Hepatocyte (in vitro differentiated cells): Measurements from ENCODE around the gene ADD2. TPM values are rescaled to one million over a fixed set of nuclear protein-coding genes. Genes with fewer than 3 reads are reported as not detected.

ENCODE experiments used
- DNase-seq: peaks from one replicate; pipeline ENCODE4 v3.0.0-alpha.2; 2016; ENCODE audit warnings: low spot score
- H2AFZ ChIP-seq: fragments of 200-600 bp; sonication (generic); 2 replicates; pipeline ENCODE4 v1.6.0; 2016; ENCODE audit warnings: antibody characterized with exemption, mild to moderate bottlenecking
- H3K27ac ChIP-seq: fragments of 200-600 bp; sonication (generic); 2 replicates; pipeline ENCODE4 v1.5.1; 2016; ENCODE audit warnings: mild to moderate bottlenecking
- H3K27me3 ChIP-seq: fragments of 200-600 bp; sonication (generic); 2 replicates; pipeline ENCODE4 v1.6.1; 2016
- H3K36me3 ChIP-seq: fragments of 200-600 bp; sonication (generic); replicated peaks from 2 replicates; pipeline ENCODE4 v1.5.1; 2016; ENCODE audit warnings: low read depth; ENCODE audit not compliant: insufficient read depth
- H3K4me1 ChIP-seq: fragments of 200-600 bp; sonication (generic); 2 replicates; pipeline ENCODE4 v1.5.1; 2016; ENCODE audit warnings: mild to moderate bottlenecking, moderate library complexity; ENCODE audit not compliant: insufficient read depth
- H3K4me2 ChIP-seq: fragments of 200-600 bp; sonication (generic); 2 replicates; pipeline ENCODE4 v1.6.0; 2016
- H3K4me3 ChIP-seq: fragments of 200-600 bp; sonication (generic); 2 replicates; pipeline ENCODE4 v1.5.1; 2016; ENCODE audit warnings: mild to moderate bottlenecking
- H3K79me2 ChIP-seq: fragments of 200-600 bp; sonication (generic); 2 replicates; pipeline ENCODE4 v1.6.0; 2017; ENCODE audit warnings: mild to moderate bottlenecking
- H3K9me2 ChIP-seq: fragments of 200-600 bp; sonication (generic); replicated peaks from 2 replicates; pipeline ENCODE4 v1.6.0; 2017; ENCODE audit warnings: mild to moderate bottlenecking; ENCODE audit not compliant: insufficient read depth
- H3K9me3 ChIP-seq: fragments of 200-600 bp; sonication (generic); 2 replicates; pipeline ENCODE4 v1.5.1; 2016; ENCODE audit warnings: low read depth, mild to moderate bottlenecking
- H4K20me1 ChIP-seq: fragments of 200-600 bp; sonication (generic); 2 replicates; pipeline ENCODE4 v1.6.0; 2016; ENCODE audit warnings: mild to moderate bottlenecking; ENCODE audit not compliant: insufficient read depth, poor library complexity, severe bottlenecking
- EZH2 ChIP-seq: fragments of 200-600 bp; sonication (generic); IDR thresholded peaks from 2 replicates; pipeline ENCODE4 v1.6.1; 2016; ENCODE audit warnings: antibody characterized with exemption, mild to moderate bottlenecking, borderline replicate concordance
- EZH2phosphoT487 ChIP-seq: fragments of 200-600 bp; sonication (generic); IDR thresholded peaks from one replicate; pipeline ENCODE4 v1.6.1; 2018; ENCODE audit warnings: antibody characterized with exemption, mild to moderate bottlenecking, low read depth, moderate library complexity; ENCODE audit not compliant: unreplicated experiment, severe bottlenecking
- WGBS: methylation state at CpG from one replicate; pipeline ENCODE4 v1.1.6; 2016; ENCODE audit warnings: low lambda C conversion rate; ENCODE audit errors: missing lambda C conversion rate; 5-methylcytosine and 5-hydroxymethylcytosine counted together
- polyA plus RNA-seq: library from polyadenylated mRNA; unstranded; fragments of >200 nt; fragmentation: Nextera tagmentation; extraction: Ambion mirVana; gene quantifications from 2 replicates; pipeline ENCODE4 v1.2.1, GENCODE V29; 2016
- total RNA-seq: library from RNA; depleted of rRNA; stranded (reverse); fragments of >200 nt; gene quantifications from 2 replicates; pipeline ENCODE4 v1.2.3, GENCODE V29; 2014
- TF ChIP-seq, protein P1 (sequence below): fragments of 200-600 bp; sonication (generic); IDR thresholded peaks from 2 replicates; pipeline ENCODE4 v1.5.1; 2016; ENCODE audit warnings: antibody characterized with exemption, mild to moderate bottlenecking; ENCODE audit not compliant: poor library complexity

Gene ADD2
- total and polyA plus RNA-seq, 2 experiments from 2014 or later = 0.74 to 2.4 TPM

DNA sequence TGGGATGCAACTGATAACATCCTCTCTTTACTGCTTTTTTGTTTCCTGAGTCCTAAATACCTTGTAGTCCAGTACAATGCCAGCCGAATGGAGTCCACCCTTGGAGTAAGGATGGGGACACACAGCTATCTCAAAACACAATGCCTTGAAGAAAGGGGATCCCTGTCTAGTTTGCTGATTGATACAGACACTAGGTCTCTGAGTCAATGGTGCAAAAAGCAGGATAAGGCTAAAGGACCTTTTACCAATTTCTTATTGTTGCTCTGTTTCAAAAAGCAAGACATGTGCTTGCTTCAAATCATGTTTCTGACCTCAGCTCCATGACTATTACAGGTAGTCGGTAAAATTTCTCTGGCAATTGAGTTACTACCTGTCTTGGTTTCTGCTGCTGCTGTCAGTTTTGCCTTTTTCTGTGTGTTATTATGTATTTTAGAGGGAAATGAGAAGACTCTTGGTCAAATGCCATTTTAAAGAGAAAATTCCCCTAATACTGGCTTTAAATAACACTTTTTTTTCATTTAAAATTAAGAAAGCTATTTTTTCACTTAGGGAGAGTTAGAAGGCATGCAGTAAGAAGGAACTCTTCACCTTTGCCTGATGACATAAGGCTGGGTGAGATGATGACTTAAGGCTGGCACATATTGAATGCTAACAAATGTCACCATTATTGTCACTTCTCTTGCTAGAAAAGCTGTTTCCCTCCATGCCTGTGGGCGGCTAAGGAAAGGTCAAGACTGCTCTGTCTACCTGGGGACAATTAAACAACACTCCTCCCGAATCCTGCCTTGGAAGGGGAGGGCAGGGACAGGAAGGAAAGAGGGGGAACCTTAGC lies 27.4 kb upstream of the ADD2 start:
- Histone ChIP-seq H3K4me3 (no peak overlapping the region), H3K4me2 (no peak overlapping the region), H3K79me2 (no peaks in the 10 kb centered on the region), H3K9me3 (no peaks in the 10 kb centered on the region), H2AFZ (no peak overlapping the region), H3K27me3 (peaks cover 33% of the 10 kb centered on the region), H4K20me1 (no peaks in the 10 kb centered on the region), H3K4me1 (no peaks in the 10 kb centered on the region), H3K36me3 (no peaks in the 10 kb centered on the region), H3K9me2 (no peaks in the 10 kb centered on the region), H3K27ac (no peak overlapping the region)
- no peak for DNase-seq
- TF ChIP-seq EZH2phosphoT487 (no peak), EZH2 (no peak)
- TF ChIP-seq, protein P1, sequence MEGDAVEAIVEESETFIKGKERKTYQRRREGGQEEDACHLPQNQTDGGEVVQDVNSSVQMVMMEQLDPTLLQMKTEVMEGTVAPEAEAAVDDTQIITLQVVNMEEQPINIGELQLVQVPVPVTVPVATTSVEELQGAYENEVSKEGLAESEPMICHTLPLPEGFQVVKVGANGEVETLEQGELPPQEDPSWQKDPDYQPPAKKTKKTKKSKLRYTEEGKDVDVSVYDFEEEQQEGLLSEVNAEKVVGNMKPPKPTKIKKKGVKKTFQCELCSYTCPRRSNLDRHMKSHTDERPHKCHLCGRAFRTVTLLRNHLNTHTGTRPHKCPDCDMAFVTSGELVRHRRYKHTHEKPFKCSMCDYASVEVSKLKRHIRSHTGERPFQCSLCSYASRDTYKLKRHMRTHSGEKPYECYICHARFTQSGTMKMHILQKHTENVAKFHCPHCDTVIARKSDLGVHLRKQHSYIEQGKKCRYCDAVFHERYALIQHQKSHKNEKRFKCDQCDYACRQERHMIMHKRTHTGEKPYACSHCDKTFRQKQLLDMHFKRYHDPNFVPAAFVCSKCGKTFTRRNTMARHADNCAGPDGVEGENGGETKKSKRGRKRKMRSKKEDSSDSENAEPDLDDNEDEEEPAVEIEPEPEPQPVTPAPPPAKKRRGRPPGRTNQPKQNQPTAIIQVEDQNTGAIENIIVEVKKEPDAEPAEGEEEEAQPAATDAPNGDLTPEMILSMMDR = no peak
- WGBS = 68% methylated on average over 4 of the region's 4 CpGs

DNA sequence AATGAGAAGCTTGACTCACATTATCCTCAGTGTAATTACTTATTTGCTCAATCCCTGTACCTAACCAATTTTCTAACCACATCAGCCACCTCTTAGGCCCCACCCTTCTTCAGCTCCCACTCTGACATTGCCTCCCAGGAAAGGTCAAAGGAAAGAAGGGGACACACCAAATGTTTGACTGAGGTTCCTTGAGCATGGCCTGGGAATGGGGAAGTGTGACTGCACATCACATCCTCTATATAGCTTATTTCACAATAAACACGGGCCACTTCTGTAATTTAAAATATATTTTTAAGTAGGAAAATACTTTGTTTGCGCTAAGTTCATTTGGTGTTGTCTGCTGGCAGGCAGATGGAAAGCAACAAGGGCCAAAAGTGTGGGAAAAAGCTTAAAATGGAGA lies 25.4 kb upstream of the ADD2 start:
- Histone ChIP-seq H3K79me2 (no peaks in the 10 kb centered on the region), H3K36me3 (no peaks in the 10 kb centered on the region), H3K27me3 (peaks cover 51% of the 10 kb centered on the region), H3K4me1 (peaks cover 7% of the 10 kb centered on the region), H3K9me2 (no peaks in the 10 kb centered on the region), H4K20me1 (no peaks in the 10 kb centered on the region), H3K9me3 (no peaks in the 10 kb centered on the region), H3K4me3 (no peak overlapping the region), H3K4me2 (no peak overlapping the region), H2AFZ (no peak overlapping the region), H3K27ac (no peak overlapping the region)
- TF ChIP-seq, protein P1 = no peak
- DNase-seq = no peak
- 88% methylated on average over 2 of the region's 2 CpGs for WGBS

GRCh38 chr2:70790136-70790828 lies 22.3 kb upstream of the ADD2 start, which contains the start of gene FIGLA:
Gene FIGLA, minus strand, starts transcription at chr2:70790643. Its CDS starts 5 bp downstream, at chr2:70790638.
- H3K4me1 ChIP-seq = peaks cover 7% of the 10 kb centered on the region
- no peak within 1 kb of the TSS for H3K27ac ChIP-seq
- H3K4me2 ChIP-seq = peak within 1 kb of the TSS; percentile 78
- H3K9me2 ChIP-seq = no peaks in the 10 kb centered on the region
- H4K20me1 ChIP-seq = no peaks in the 10 kb centered on the region
- 4% methylated on average over 40 of the region's 69 CpGs for WGBS
- peak within 1 kb of the TSS; percentile 5 for H2AFZ ChIP-seq
- H3K36me3 ChIP-seq = no peaks in the 10 kb centered on the region
- peak within 1 kb of the TSS; percentile 16 for H3K4me3 ChIP-seq
- peaks cover 75% of the 10 kb centered on the region for H3K27me3 ChIP-seq
- no peaks in the 10 kb centered on the region for H3K9me3 ChIP-seq
- peak; percentile 81 for TF ChIP-seq EZH2
- TF ChIP-seq EZH2phosphoT487 = peak; percentile 50
- TF ChIP-seq, protein P1 = no peak
- H3K79me2 ChIP-seq = no peaks in the 10 kb centered on the region
- DNase-seq = no peak
